ENCODE results near the gene CPED1. TPM values are rescaled to one million over a fixed set of nuclear protein-coding genes. Genes with fewer than 3 reads are reported as not detected.

CPED1 gene
- not detected for total RNA-seq

DNA sequence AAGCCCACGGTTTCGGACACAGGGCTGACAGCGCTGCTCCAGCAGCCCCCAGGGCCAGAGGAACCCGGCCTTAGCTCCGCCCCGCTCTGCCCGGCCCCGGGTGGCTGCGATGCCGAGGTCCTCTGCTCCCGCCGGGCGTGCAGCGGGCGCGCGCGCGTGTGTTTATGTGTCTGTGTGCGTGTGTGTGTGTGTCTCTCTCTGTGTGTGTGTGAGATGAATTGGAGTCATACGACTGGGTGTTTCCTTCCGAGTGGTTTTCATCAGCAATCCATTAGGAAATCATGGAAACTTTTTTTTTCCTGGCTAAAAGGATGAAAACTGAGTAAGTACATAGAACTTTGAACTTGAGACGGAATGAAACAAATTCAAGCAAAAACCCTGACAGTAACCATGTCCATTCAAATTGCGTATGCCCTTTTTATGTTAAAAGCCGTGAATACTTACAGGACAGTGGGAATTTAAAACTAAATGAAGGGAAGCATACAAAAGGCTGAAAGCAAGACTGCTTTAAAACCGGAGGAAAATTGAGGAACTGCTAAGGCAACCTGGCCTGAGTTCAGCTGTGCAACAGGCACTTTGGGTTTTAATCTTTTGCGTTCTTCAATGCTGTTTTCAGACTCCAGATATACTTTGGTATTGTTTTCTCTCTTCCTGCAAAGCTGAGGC is at the start of gene CPED1:
TSS of gene CPED1 (plus strand) at position 121 of the 666 bp plus-strand sequence. CDS start 911 bp downstream, outside the sequence.
- Mint-ChIP-seq H3K4me3 (peak within 1 kb of the TSS; percentile 61), H3K9me3 (no peaks in the 10 kb centered on the region), H3K4me1 (ENCODE audit: low read depth) (peaks cover 17% of the 10 kb centered on the region), H3K27me3 (peaks cover 42% of the 10 kb centered on the region), H3K27ac (no peak within 1 kb of the TSS), H3K36me3 (no peaks in the 10 kb centered on the region)
- ChIA-PET POLR2A (no interaction called here), CTCF (interaction anchor here (0.6 to 6.5 kb wide), 15 partner anchors 11 to 192 kb away, joined by 3 to 65 read pairs (median 7); no protein-coding TSS in a partner anchor)
- DNase-seq, result peak; percentile 37
- intact Hi-C loops (cut with micrococcal nuclease), result loop anchor here (5.0 to 10.0 kb wide), 4 partner anchors 196 to 1009 kb away; no protein-coding TSS in a partner anchor

DNA sequence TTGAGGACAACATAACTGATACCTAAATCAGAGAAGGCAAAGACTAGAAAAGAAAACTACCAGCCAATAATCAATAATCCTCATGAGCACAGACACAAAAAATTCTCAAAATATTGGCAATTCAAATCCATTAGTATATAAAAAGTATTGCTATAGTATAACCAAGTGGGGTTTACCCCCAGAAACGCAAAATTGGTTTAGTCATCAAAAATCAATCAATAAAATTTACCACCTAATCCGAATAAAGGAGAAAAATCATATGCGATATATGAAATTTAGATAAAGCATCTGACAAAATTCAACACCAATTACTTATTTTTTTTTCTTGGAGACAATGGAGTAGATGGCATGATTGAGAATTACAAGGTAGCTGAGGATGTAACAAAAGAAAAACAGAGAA is 49.2 kb upstream of the CPED1 start:
- POLR2A ChIA-PET, result interaction anchor here (0.7 kb wide), 1 partner anchor 12 kb away, joined by 4 read pairs; no protein-coding TSS in a partner anchor
- no peak for DNase-seq
- Mint-ChIP-seq H3K4me1 (ENCODE audit: low read depth) (no peaks in the 10 kb centered on the region), H3K27ac (no peak overlapping the region), H3K9me3 (no peaks in the 10 kb centered on the region), H3K4me3 (no peak overlapping the region), H3K27me3 (no peaks in the 10 kb centered on the region), H3K36me3 (no peaks in the 10 kb centered on the region)
- intact Hi-C loops (cut with micrococcal nuclease), result no loop called here
- CTCF ChIA-PET, result no interaction called here

GRCh38 chr7:120941064-120941463 is 47.4 kb upstream of the CPED1 start:
- no peak for DNase-seq
- Mint-ChIP-seq H3K4me3 (no peak overlapping the region), H3K36me3 (no peaks in the 10 kb centered on the region), H3K4me1 (ENCODE audit: low read depth) (no peaks in the 10 kb centered on the region), H3K27ac (no peak overlapping the region), H3K9me3 (no peaks in the 10 kb centered on the region), H3K27me3 (no peaks in the 10 kb centered on the region)
- ChIA-PET POLR2A (no interaction called here), CTCF (interaction anchor here (0.8 to 2.2 kb wide), 4 partner anchors 134 to 149 kb away, joined by 4 to 10 read pairs (median 4); no protein-coding TSS in a partner anchor)
- intact Hi-C loops (cut with micrococcal nuclease), result loop anchor here (1.0 to 5.0 kb wide), 3 partner anchors 79 to 149 kb away; no protein-coding TSS in a partner anchor

DNA sequence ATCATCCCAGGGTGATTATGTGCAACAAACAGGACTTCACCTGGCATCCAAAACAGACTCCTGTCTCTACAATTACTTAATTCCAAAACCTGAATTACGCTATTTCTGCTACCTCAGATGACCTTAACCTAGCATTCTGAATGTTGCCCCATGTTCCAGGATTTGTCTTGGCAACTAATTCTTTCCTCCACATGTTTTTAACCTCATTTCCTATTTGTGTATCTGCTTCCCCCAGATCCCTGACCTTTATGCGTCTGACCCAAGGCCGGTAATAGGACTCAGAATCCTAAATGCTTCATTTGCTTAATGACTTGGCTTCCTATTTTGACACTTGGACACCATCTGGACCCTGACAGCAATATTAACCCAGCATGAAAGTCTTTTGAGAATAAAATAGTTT is 46.7 kb upstream of the CPED1 start:
- Mint-ChIP-seq H3K4me3 (no peak overlapping the region), H3K36me3 (no peaks in the 10 kb centered on the region), H3K4me1 (ENCODE audit: low read depth) (no peaks in the 10 kb centered on the region), H3K27ac (no peak overlapping the region), H3K27me3 (peaks cover 4% of the 10 kb centered on the region), H3K9me3 (no peaks in the 10 kb centered on the region)
- POLR2A ChIA-PET, result no interaction called here
- intact Hi-C loops (cut with micrococcal nuclease), result loop anchor here (1.0 to 5.0 kb wide), 3 partner anchors 80 to 150 kb away; no protein-coding TSS in a partner anchor
- DNase-seq, result no peak
- CTCF ChIA-PET, result interaction anchor here (0.8 to 2.2 kb wide), 4 partner anchors 135 to 150 kb away, joined by 4 to 10 read pairs (median 4); no protein-coding TSS in a partner anchor

DNA sequence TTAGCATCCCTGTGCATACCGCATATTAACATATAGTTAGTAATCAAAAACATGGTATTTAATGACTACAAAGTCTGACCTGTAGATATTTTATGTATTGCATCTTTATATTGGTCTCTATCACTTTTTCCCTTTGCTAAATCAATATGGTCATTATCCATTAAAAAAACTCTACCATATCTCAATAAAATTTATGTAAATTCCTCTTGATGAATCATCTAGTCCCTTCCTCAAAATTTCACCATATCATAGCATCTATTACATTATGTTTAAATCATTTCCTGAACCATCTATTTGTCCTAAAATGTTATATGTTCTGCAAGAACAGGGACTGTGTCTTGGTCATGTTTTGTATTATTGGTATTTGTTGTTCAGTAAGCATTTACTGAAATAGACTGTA is 45.6 kb upstream of the CPED1 start:
- ChIA-PET CTCF (no interaction called here), POLR2A (no interaction called here)
- no peaks in the 10 kb centered on the region for H3K36me3 Mint-ChIP-seq
- intact Hi-C loops (cut with micrococcal nuclease), result loop anchor here (5.0 kb wide), 1 partner anchor 81 kb away; no protein-coding TSS in a partner anchor
- peaks cover 6% of the 10 kb centered on the region for H3K27me3 Mint-ChIP-seq
- H3K9me3 Mint-ChIP-seq, result no peaks in the 10 kb centered on the region
- DNase-seq, result no peak
- H3K27ac Mint-ChIP-seq, result no peak overlapping the region
- H3K4me3 Mint-ChIP-seq, result no peak overlapping the region
- no peaks in the 10 kb centered on the region for H3K4me1 Mint-ChIP-seq (ENCODE audit: low read depth)

DNA sequence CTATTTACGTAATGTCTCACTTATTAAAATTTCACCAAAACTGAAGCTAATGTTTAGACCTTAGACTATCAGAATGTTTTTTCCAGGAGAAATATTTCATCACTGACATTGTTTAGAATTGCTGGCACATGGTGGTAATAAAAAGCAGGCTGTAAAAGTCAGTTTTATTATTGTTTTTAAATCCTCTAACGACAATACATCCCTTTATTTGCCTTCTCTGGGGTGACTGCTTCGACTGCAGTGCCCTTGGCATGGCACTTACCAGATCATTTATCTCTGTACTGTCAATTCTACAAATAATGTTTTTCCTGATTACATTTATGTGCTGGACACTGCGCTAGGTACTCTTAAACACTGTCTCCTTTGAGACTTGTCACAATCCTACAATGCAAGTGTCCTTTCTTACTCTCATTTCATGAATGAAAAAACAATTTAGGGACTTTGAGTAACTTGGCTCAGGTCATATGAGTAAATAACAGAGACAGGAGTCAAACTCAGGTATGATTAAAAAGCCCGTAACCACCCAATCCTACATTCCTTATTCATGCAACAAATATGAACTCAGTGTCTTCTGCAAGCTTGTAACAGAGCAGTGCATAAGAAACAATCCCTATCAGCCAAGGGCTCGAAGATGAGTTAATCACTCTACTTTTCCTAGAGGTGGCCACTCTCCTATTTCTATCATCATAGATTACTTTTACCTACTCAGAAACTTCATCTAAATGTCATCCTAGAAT is 43.5 kb upstream of the CPED1 start:
- Mint-ChIP-seq H3K27me3 (peaks cover 8% of the 10 kb centered on the region), H3K9me3 (no peaks in the 10 kb centered on the region), H3K4me3 (no peak overlapping the region), H3K4me1 (ENCODE audit: low read depth) (peaks cover 8% of the 10 kb centered on the region), H3K36me3 (no peaks in the 10 kb centered on the region), H3K27ac (no peak overlapping the region)
- intact Hi-C loops (cut with micrococcal nuclease), result loop anchor here (5.0 kb wide), 1 partner anchor 83 kb away; no protein-coding TSS in a partner anchor
- DNase-seq, result no peak
- POLR2A ChIA-PET, result no interaction called here
- CTCF ChIA-PET, result no interaction called here

GRCh38 chr7:120947980-120948379 is 40.5 kb upstream of the CPED1 start:
- Mint-ChIP-seq H3K4me3 (no peak overlapping the region), H3K27me3 (peaks cover 9% of the 10 kb centered on the region), H3K27ac (no peak overlapping the region), H3K4me1 (ENCODE audit: low read depth) (peaks cover 14% of the 10 kb centered on the region), H3K36me3 (peaks cover 7% of the 10 kb centered on the region), H3K9me3 (no peaks in the 10 kb centered on the region)
- intact Hi-C loops (cut with micrococcal nuclease), result no loop called here
- no peak for DNase-seq
- POLR2A ChIA-PET, result no interaction called here
- CTCF ChIA-PET, result interaction anchor here (0.8 to 1.5 kb wide), 3 partner anchors 155 to 160 kb away, joined by 3 read pairs; no protein-coding TSS in a partner anchor

- Mint-ChIP-seq H3K27ac (peak overlapping the region; percentile 53), H3K36me3 (peaks cover 15% of the 10 kb centered on the region), H3K27me3 (peaks cover 9% of the 10 kb centered on the region), H3K4me3 (peak overlapping the region; percentile 94), H3K4me1 (ENCODE audit: low read depth) (peaks cover 14% of the 10 kb centered on the region), H3K9me3 (no peaks in the 10 kb centered on the region)
- DNase-seq, result no peak
- ChIA-PET POLR2A (no interaction called here), CTCF (no interaction called here)
- intact Hi-C loops (cut with micrococcal nuclease), result no loop called here
These were observed 39.1 kb upstream of the CPED1 start for GRCh38 chr7:120949393-120949911.

- DNase-seq, result no peak
- Mint-ChIP-seq H3K27me3 (peaks cover 9% of the 10 kb centered on the region), H3K9me3 (no peaks in the 10 kb centered on the region), H3K4me3 (peak overlapping the region; percentile 94), H3K4me1 (ENCODE audit: low read depth) (peaks cover 16% of the 10 kb centered on the region), H3K27ac (peak overlapping the region; percentile 98), H3K36me3 (peaks cover 18% of the 10 kb centered on the region)
- intact Hi-C loops (cut with micrococcal nuclease), result loop anchor here (2.0 to 10.0 kb wide), 3 partner anchors 37 to 447 kb away; partner anchors contain the start of gene FAM3C
- ChIA-PET CTCF (no interaction called here), POLR2A (interaction anchor here (0.6 to 1.0 kb wide), 5 partner anchors 150 to 441 kb away, joined by 3 to 4 read pairs (median 3); no protein-coding TSS in a partner anchor)
These were observed 38.4 kb upstream of the CPED1 start for GRCh38 chr7:120949998-120950538.

DNA sequence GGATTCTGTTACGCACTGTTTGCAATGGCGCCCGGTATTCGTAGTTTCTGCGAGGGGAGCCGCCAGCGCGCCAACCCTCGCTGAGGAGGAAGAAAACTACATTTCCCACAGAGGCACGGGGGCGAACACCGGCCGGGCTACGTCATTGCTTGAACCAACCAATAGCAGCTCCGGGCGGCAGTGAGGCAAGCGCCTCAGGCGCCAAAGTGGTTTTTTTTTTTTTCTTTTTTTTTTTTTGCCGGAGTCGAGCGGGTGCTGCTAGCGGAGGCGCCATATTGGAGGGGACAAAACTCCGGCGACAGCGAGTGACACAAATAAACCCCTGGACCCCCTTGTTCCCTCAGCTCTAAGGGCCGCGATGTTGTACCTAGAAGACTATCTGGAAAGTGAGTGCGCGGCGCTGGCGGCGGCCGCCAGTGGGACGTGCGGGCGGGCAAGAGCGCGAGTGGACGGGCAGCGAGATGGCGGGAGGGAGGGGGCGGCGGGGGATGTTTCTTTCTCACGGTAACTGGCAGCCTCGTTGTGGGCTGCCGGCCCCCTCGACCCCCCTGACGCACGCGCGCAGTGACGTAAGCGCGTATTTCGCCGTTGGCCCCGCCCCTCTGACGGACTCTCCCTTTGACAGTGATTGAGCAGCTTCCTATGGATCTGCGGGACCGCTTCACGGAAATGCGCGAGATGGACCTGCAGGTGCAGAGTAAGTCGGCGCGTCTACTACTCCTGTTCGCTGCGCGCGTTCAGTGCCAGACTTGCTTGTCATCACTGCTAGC is 37.8 kb upstream of the CPED1 start, which contains the start of gene ING3:
TSS of gene ING3 (plus strand) at position 239 of the 770 bp plus-strand sequence. CDS start at position 359, 120 bp downstream.
- peak; percentile 98 for DNase-seq
- H3K36me3 Mint-ChIP-seq, result peaks cover 22% of the 10 kb centered on the region
- peak within 1 kb of the TSS; percentile 94 for H3K4me3 Mint-ChIP-seq

DNA sequence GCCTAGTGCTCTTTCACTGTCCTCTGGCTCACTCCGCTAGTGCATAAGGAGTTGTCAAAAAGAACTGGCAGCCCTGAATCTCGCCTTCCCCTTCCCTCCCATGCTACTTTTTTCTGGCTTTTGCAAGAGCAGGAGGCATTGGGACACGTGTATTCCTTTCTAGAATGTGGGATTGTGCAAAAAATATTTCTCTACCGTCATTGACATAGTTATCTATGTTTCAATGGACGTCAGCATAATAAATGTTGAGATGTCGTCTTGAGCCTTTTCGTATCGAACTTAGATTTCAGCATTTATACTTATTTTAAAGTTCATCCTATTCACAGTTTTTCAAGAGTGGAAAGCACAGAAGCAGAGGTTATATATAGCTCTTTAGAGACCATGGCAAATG is 37.2 kb upstream of the CPED1 start:
- POLR2A ChIA-PET, result interaction anchor here (0.5 to 1.3 kb wide), 3 partner anchors 12 to 23 kb away, joined by 3 to 4 read pairs (median 3); no protein-coding TSS in a partner anchor
- peak overlapping the region; percentile 98 for H3K27ac Mint-ChIP-seq
- peaks cover 7% of the 10 kb centered on the region for H3K27me3 Mint-ChIP-seq
- no peak for DNase-seq
- intact Hi-C loops (cut with micrococcal nuclease), result loop anchor here (1.0 to 10.0 kb wide), 4 partner anchors 35 to 579 kb away; partner anchors contain the start of gene FAM3C
- H3K4me3 Mint-ChIP-seq, result peak overlapping the region; percentile 94
- H3K9me3 Mint-ChIP-seq, result no peaks in the 10 kb centered on the region
- H3K36me3 Mint-ChIP-seq, result peaks cover 26% of the 10 kb centered on the region
- CTCF ChIA-PET, result interaction anchor here (0.7 kb wide), 1 partner anchor 13 kb away, joined by 5 read pairs; no protein-coding TSS in a partner anchor
- H3K4me1 Mint-ChIP-seq (ENCODE audit: low read depth), result peaks cover 27% of the 10 kb centered on the region

More for the DNA sequence above, 37.8 kb upstream of the CPED1 start, which contains the start of gene ING3:
- POLR2A ChIA-PET, result interaction anchor here (0.5 to 1.3 kb wide), 8 partner anchors 12 to 440 kb away, joined by 3 to 4 read pairs (median 3); no protein-coding TSS in a partner anchor
- H3K4me1 Mint-ChIP-seq (ENCODE audit: low read depth), result peaks cover 22% of the 10 kb centered on the region
- H3K9me3 Mint-ChIP-seq, result no peaks in the 10 kb centered on the region
- H3K27me3 Mint-ChIP-seq, result peaks cover 9% of the 10 kb centered on the region
- CTCF ChIA-PET, result interaction anchor here (0.7 kb wide), 1 partner anchor 14 kb away, joined by 5 read pairs; no protein-coding TSS in a partner anchor
- peak within 1 kb of the TSS; percentile 98 for H3K27ac Mint-ChIP-seq
- intact Hi-C loops (cut with micrococcal nuclease), result loop anchor here (1.0 to 10.0 kb wide), 4 partner anchors 36 to 580 kb away; partner anchors contain the start of gene FAM3C
